ENCODE data around the gene TMEM236.

- TF ChIP-seq CTCF (conservative IDR thresholded peaks at IDR 0.05; ENCODE audit: low read length), result no peak
- TF ChIP-seq EZH2phosphoT487 (IDR thresholded peaks at IDR 0.05; ENCODE audit: borderline replicate concordance), result no peak
These were observed 65.8 kb downstream of the TMEM236 start for GRCh38 chr10:17817790-17818189.

All from Loucy (cell line).